Endometrium (tissue), 2 donors: ENCODE measurements around the gene PKD1L1.
"Not testable (repeated sequence)": the region's sequence is repeated elsewhere in the genome, so short reads cannot be mapped to it uniquely, and the experiment has no call there.

Experiments
- FAIRE-seq: peaks from 2 replicates; lab custom pipeline; 2012; peaks lifted over from hg19 to GRCh38; lab: Jason Lieb, UNC
- donor health status: control.
- donor health status: control.

Gene PKD1L1

GRCh38 chr7:47794016-47794415, 154.2 kb downstream of the PKD1L1 start:
- no peak for FAIRE-seq

- FAIRE-seq, result not testable (repeated sequence)
Measured at GRCh38 chr7:47793186-47793585, 155.1 kb downstream of the PKD1L1 start.

GRCh38 chr7:47792521-47793121, 155.6 kb downstream of the PKD1L1 start:
- no peak for FAIRE-seq

- no peak for FAIRE-seq
Measured at GRCh38 chr7:47791682-47792081, 156.6 kb downstream of the PKD1L1 start.

- FAIRE-seq, result peak; percentile 51
Measured at GRCh38 chr7:47788083-47788482, 160.2 kb downstream of the PKD1L1 start.

GRCh38 chr7:47787249-47788069, 160.8 kb downstream of the PKD1L1 start:
- FAIRE-seq, result no peak

GRCh38 chr7:47786557-47787248, 161.6 kb downstream of the PKD1L1 start:
- FAIRE-seq, result peak; percentile 37

GRCh38 chr7:47785923-47786556, 162.2 kb downstream of the PKD1L1 start:
- FAIRE-seq, result no peak

- peak; percentile 70 for FAIRE-seq
Measured at GRCh38 chr7:47783456-47784223, 164.6 kb downstream of the PKD1L1 start.

- no peak for FAIRE-seq
Measured at GRCh38 chr7:47782792-47783191, 165.5 kb downstream of the PKD1L1 start.

GRCh38 chr7:47782022-47782421, 166.2 kb downstream of the PKD1L1 start:
- no peak for FAIRE-seq

- FAIRE-seq, result no peak
Measured at GRCh38 chr7:47780555-47780954, 167.7 kb downstream of the PKD1L1 start.

- no peak for FAIRE-seq
Measured at GRCh38 chr7:47779341-47779771, 168.9 kb downstream of the PKD1L1 start.

GRCh38 chr7:47778153-47778661, 170.1 kb downstream of the PKD1L1 start:
- no peak for FAIRE-seq

GRCh38 chr7:47777531-47778152, 170.6 kb downstream of the PKD1L1 start:
- FAIRE-seq, result no peak

GRCh38 chr7:47776335-47776734, 171.9 kb downstream of the PKD1L1 start:
- no peak for FAIRE-seq

- FAIRE-seq, result no peak
Measured at GRCh38 chr7:47775238-47775637, 173.0 kb downstream of the PKD1L1 start.

- FAIRE-seq, result no peak
Measured at GRCh38 chr7:47772492-47772891, 175.8 kb downstream of the PKD1L1 start.

GRCh38 chr7:47771990-47772360, 176.3 kb downstream of the PKD1L1 start:
- no peak for FAIRE-seq

- FAIRE-seq, result no peak
Measured at GRCh38 chr7:47771336-47771989, 176.8 kb downstream of the PKD1L1 start.

GRCh38 chr7:47766126-47766525, 182.1 kb downstream of the PKD1L1 start:
- FAIRE-seq, result no peak
